Heart right ventricle (tissue), 16 donors: Measurements from ENCODE around the gene DDIT4. TPM values are rescaled to one million over a fixed set of nuclear protein-coding genes. Genes with fewer than 3 reads are reported as not detected.

Experiments used
- ATAC-seq, 8 donors: fragments of 200-7000 bp; cut with Tn5 transposase; one replicate each; pipeline ENCODE4 v1.9.1; 2020; ENCODE audit warnings: mild to moderate bottlenecking in 8 of 8, moderate library complexity in 8 of 8, moderate number of reproducible peaks in 1 of 8
- DNase-seq, 2 donors: peaks; one replicate each; pipeline ENCODE4 v3.0.0-alpha.2; 2020
- H3K27ac ChIP-seq, 10 donors: fragments of 200-600 bp; sonication (generic) in 2 of 10; one replicate each; pipeline versions ENCODE4 v1.5.0 to v1.8.0; 2020 to 2022; ENCODE audit warnings: mild to moderate bottlenecking in 3 of 10
- H3K27me3 ChIP-seq, 7 donors: fragments of 200-600 bp; one replicate each; pipeline ENCODE4 v1.8.0; 2021 to 2022; ENCODE audit warnings: mild to moderate bottlenecking in 2 of 7
- H3K36me3 ChIP-seq, 9 donors: fragments of 200-600 bp; sonication (generic) in 1 of 9; one replicate each; pipeline versions ENCODE4 v1.5.0 to v1.8.0; 2020 to 2022; ENCODE audit warnings: mild to moderate bottlenecking in 2 of 9
- H3K4me1 ChIP-seq, 9 donors: fragments of 200-600 bp; sonication (generic) in 1 of 9; one replicate each; pipeline versions ENCODE4 v1.5.0 to v1.8.0; 2020 to 2022; ENCODE audit warnings: mild to moderate bottlenecking in 4 of 9
- H3K4me3 ChIP-seq, 10 donors: fragments of 200-600 bp; sonication (generic) in 2 of 10; one replicate each; pipeline versions ENCODE4 v1.5.0 to v1.8.0; 2020 to 2022; ENCODE audit warnings: mild to moderate bottlenecking in 7 of 10, moderate library complexity in 2 of 10
- H3K9me3 ChIP-seq, 11 donors: fragments of 200-600 bp in 10 of 11; sonication (generic) in 2 of 11; one replicate each; pipeline versions ENCODE4 v1.5.0 to v1.8.0; 2013 to 2022; ENCODE audit warnings: mild to moderate bottlenecking in 2 of 11, control low read depth in 1 of 11, moderate library complexity in 1 of 11
- CTCF ChIP-seq, 9 donors: fragments of 200-600 bp; sonication (generic) in 2 of 9; IDR thresholded peaks; one replicate each; pipeline versions ENCODE4 v1.5.0 to v1.8.0; 2021 to 2022; ENCODE audit warnings: antibody characterized with exemption in 9 of 9, mild to moderate bottlenecking in 5 of 9, moderate library complexity in 1 of 9
- WGBS, 2 donors: extraction: QIAGEN DNeasy Blood & Tissue Kit; methylation state at CpG; one replicate each; pipeline ENCODE4 v1.1.7; 2013; ENCODE audit warnings: inconsistent platforms in 1 of 2; 5-methylcytosine and 5-hydroxymethylcytosine counted together
- intact Hi-C, 10 donors: fragments of 100-400 bp; cut with DNase I; formaldehyde crosslinking; loops; one replicate each; pipeline versions ENCODE4 v1.11.1 to v1.14.2; 2022
- polyA plus RNA-seq, 2 donors: library from polyadenylated mRNA; stranded (reverse); fragments of 200-250 nt; gene quantifications; one replicate each; pipeline ENCODE4 v1.2.3, GENCODE V29; 2013
- total RNA-seq, 10 donors: library from RNA; stranded (reverse); fragmentation: NEBNext Ultra II Directional in 3 of 10; extraction: Animal tissue kit (Norgen Biotek cat#: 25700) in 3 of 10; gene quantifications; one replicate each; pipeline versions ENCODE4 v1.2.1 to v1.2.4, GENCODE V29; 2021 to 2023
- donor health status: Arrhythmogenic right ventricular cardiomyopathy.
- donor health status: ischemic (EF 13 %, LVEDD 7.1; RV severe dilation, severe dysfunction).
- donor health status: healthy with polysubstance abuse.
- donor health status: DM: no; HTN: yes; CAD: no.
- donor health status: DM: no; HTN: no; CAD: no.
- donor health status: ischemic (EF 25% LVEDD 6.9; RV normal size, moderate dysfunction).
- donor health status: ischemic (EF 25% LVEDD 5.7; RV mildly dilated, moderate dysfunction).
- donor health status: healthy.
- donor health status: DM: yes; HTN: yes; CAD: no.
- donor health status: Ischemic cardiomyopathy.
- donor health status: ischemic (EF 35%, LVEDD 5.7; RV mildly dilated, moderate dysfunction).
- donor health status: nonischemic (EF 11% LVEDD 7.7; RV severe dilation, severe dysfunction).
- donor health status: DM: yes; HTN: yes; CAD: no.
- donor health status: PGD.
- donor health status: ischemic (EF 29% LVEDD 5.4; RV normal size, mild dysfunction).
- donor health status: nonischemic (EF 23%, LVEDD 6.1; RV moderate dilation, normal function).

The DDIT4 gene
- total and polyA plus RNA-seq, 12 donors = 13.6 to 135 (median 39.6) TPM

DNA sequence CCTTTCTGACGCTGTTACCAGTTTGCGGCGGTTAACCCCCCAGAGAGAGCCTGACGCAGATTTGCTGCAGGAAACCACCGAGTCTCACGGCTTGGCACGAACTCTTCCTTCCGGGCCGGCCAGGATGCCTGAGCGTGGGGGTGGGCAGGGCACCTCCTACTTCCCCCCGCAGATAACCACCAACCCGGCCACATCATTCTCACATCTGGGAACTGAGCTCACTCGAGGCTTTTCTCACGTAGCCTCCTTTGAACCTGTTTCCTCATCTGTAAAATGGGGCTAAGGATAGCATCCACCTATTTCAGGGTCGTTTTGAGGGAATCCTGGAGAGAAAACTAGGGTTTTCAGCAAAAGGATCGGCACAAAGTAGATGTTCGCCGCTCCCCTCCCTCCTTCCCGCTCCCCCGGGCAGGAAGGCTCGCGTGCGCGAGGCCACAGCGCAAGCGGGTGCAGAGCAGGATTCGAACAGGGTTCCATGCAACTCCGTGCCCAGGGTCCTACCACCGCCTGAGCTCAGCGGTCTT lies 23.6 kb downstream of the DDIT4 start:
- ATAC-seq (peak; percentile 49 to 82 (median 66)), DNase-seq (peak; percentile 80 to 88)
- no peak for TF ChIP-seq CTCF (IDR thresholded peaks at IDR 0.05)
- Histone ChIP-seq H3K4me3 (peak overlapping the region; percentile 29 to 78 (median 68)), H3K27ac (peak overlapping the region; percentile 87 to 99 (median 90)), H3K36me3 (no peaks in the 10 kb centered on the region), H3K4me1 (peaks cover 0 to 35% (median 10%) of the 10 kb centered on the region in 9 donors), H3K9me3 (no peaks in the 10 kb centered on the region), H3K27me3 (no peaks in the 10 kb centered on the region)
- WGBS, 2 donors = 6 to 11% methylated on average over 30 of the region's 30 CpGs
- intact Hi-C loops = loop anchor here in 1 of 10 donors (1.0 kb wide), 1 partner anchor 21 kb away; no protein-coding TSS in a partner anchor

- Histone ChIP-seq H3K27me3 (no peaks in the 10 kb centered on the region), H3K4me3 (peak overlapping the region; percentile 29 to 78 (median 68)), H3K27ac (peak overlapping the region; percentile 87 to 99 (median 90)), H3K36me3 (no peaks in the 10 kb centered on the region), H3K9me3 (no peaks in the 10 kb centered on the region), H3K4me1 (peaks cover 0 to 32% (median 10%) of the 10 kb centered on the region in 9 donors)
- peak; percentile 97 to 98 for DNase-seq
- TF ChIP-seq CTCF (IDR thresholded peaks at IDR 0.05) = peak in 1 of 9 donors; percentile 5
- intact Hi-C loops = loop anchor here in 1 of 10 donors (1.0 kb wide), 1 partner anchor 22 kb away; no protein-coding TSS in a partner anchor
- WGBS, 2 donors = 8% methylated on average over 47 to 55 of the region's 55 CpGs
- peak; percentile 96 to 98 (median 96) for ATAC-seq
These were observed 24.3 kb downstream of the DDIT4 start for GRCh38 chr10:72297805-72298591.

- no peaks in the 10 kb centered on the region for H3K9me3 ChIP-seq
- no peak for DNase-seq
- peak in 1 of 8 donors; percentile 0 for ATAC-seq
- H3K27ac ChIP-seq = peak overlapping the region; percentile 87 to 99 (median 90)
- H3K27me3 ChIP-seq = no peaks in the 10 kb centered on the region
- peaks cover 0 to 32% (median 10%) of the 10 kb centered on the region in 9 donors for H3K4me1 ChIP-seq
- intact Hi-C loops = no loop called here
- H3K4me3 ChIP-seq = no peak overlapping the region
- 85 to 90% methylated on average over 16 of the region's 16 CpGs for WGBS, 2 donors
- TF ChIP-seq CTCF (IDR thresholded peaks at IDR 0.05) = no peak
- no peaks in the 10 kb centered on the region for H3K36me3 ChIP-seq
These were observed 25.1 kb downstream of the DDIT4 start for GRCh38 chr10:72298592-72299519.
